Activated CD8-positive, alpha-beta memory T cell treated with anti-CD3 and anti-CD28 coated beads for 48 hours (primary cell): Measurements from ENCODE around the gene TMEM87A.
A peak's percentile ranks its signal among the peaks of the same experiment; 100 is the strongest.
"Not testable (repeated sequence)": the region's sequence is repeated elsewhere in the genome, so short reads cannot be mapped to it uniquely, and the experiment has no call there.

Source experiments
- DNase-seq, 3 experiments: peaks; one replicate each; pipeline ENCODE4 v3.0.0-alpha.2; 2020; ENCODE audit warnings: low read depth in 2 of 3, low spot score in 2 of 3

Gene TMEM87A

GRCh38 chr15:42270996-42271395 lies 2.2 kb downstream of the TMEM87A start:
- no peak for DNase-seq

DNA sequence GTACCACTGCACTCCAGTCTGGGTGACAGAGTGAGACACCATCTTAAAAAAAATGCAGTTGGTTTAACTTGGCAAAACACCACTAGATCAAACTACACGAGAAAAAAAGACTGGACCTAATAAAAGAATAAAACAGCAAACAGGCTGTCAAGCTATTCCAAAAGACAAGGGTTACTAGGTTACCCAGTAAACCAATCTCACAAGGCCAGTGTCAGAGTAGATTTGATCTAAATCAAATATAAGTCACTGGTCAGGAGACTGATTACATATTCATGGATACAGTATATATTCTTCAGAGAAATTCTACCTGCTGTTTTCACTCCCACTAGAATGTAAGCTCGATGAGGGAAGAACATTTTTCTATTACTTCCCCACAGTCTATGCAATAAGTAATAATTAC lies 2.7 kb downstream of the TMEM87A start:
- DNase-seq = no peak

- DNase-seq = no peak
Observed at GRCh38 chr15:42267286-42267685, 5.9 kb downstream of the TMEM87A start.

- DNase-seq = no peak
Observed at GRCh38 chr15:42264795-42265194, 8.4 kb downstream of the TMEM87A start.

GRCh38 chr15:42253300-42253699 lies 19.9 kb downstream of the TMEM87A start:
- DNase-seq = no peak

DNA sequence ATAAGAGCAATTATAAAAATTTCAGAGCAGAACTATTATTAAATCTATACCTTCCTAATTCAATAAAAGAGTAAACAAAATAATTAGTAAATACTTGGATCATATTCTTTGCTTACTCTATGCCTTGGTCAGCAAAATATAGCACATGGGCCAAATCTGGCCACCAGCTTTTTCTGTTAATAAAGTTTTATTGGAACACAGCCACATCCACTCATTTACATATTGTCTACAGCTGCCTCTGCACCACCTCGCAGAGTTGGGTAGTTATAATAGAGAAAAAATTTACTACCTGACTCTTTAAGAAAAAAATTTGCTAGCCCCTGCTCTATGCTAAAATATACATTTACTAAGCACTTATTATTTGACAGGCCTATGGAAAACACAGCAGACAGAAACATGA lies 32.4 kb downstream of the TMEM87A start:
- no peak for DNase-seq

DNA sequence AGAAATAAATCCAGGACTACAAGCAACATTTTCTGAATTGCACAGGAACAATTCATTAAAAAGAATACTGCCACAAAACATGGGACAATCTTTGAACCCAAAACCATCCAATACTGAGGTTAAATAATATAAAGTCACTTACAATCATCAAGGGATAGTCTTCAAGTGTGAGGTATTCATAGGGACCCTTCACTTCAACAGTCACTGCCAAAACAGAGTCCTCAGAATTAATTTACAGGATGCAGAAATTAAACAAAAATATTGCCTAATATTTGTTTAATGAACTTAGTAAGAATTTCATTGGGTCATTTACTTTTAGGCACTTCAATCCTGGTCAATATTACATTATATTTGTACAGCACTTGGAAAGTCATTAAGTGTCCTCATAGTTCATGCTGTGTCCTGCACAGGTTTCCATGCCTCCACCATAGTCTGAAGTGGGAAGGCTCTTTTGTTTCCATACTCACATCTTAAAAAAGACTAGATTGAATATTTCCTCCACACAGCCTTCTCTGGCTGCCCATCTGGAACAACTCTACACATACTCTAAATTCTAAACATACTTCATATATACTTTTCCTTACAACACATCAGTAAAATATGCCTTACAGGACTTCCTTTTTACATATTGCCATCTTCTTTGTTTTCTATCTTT lies 33.6 kb downstream of the TMEM87A start:
- no peak for DNase-seq

GRCh38 chr15:42233107-42233506 lies 40.1 kb downstream of the TMEM87A start:
- no peak for DNase-seq

- DNase-seq = no peak
Observed at GRCh38 chr15:42232606-42233005, 40.6 kb downstream of the TMEM87A start.

GRCh38 chr15:42231088-42231487 lies 42.1 kb downstream of the TMEM87A start:
- DNase-seq = no peak

DNA sequence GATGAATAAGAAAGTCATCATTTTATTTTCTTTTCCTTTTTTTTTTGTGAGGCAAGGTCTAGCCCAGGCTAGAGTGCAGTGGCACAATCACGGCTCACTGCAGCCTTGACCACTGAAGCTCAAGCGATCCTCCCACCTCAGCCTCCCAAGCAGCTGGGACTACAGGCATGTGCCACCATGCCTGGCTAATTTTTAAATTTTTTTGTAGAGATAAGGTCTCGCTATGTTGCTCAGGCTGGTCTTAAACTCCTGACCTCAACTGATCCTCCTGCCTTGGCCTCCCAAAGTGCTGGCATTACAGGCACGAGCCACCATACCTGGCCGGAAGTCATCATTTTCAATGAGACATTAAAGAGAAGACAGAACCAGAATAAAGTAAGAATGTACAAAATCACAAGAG lies 44.3 kb downstream of the TMEM87A start:
- not testable (repeated sequence) for DNase-seq

GRCh38 chr15:42228036-42228435 lies 45.2 kb downstream of the TMEM87A start:
- no peak for DNase-seq

- no peak for DNase-seq
Observed at GRCh38 chr15:42226648-42227047, 46.6 kb downstream of the TMEM87A start.

DNA sequence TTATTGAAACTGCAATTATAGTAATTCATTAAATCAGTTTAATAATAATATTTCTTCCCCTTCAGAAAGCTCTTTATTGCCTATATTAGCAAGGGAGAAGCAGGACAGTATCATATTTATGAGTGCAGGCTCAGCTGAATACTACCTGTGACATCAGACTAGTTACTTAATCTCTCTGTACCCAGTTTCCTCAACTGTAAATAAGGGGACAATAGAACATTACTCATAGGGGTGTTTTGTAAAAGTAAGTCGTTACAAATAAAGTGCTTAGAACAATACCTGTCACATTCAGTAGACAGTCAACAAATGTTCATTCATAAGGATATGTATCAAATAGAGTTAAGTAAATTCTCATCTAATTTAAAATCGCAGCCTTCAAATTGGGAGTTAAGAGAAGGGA lies 53.0 kb downstream of the TMEM87A start:
- DNase-seq = no peak

GRCh38 chr15:42218953-42219592 lies 54.2 kb downstream of the TMEM87A start:
- no peak for DNase-seq

- DNase-seq = no peak
Observed at GRCh38 chr15:42217568-42217967, 55.7 kb downstream of the TMEM87A start.

DNA sequence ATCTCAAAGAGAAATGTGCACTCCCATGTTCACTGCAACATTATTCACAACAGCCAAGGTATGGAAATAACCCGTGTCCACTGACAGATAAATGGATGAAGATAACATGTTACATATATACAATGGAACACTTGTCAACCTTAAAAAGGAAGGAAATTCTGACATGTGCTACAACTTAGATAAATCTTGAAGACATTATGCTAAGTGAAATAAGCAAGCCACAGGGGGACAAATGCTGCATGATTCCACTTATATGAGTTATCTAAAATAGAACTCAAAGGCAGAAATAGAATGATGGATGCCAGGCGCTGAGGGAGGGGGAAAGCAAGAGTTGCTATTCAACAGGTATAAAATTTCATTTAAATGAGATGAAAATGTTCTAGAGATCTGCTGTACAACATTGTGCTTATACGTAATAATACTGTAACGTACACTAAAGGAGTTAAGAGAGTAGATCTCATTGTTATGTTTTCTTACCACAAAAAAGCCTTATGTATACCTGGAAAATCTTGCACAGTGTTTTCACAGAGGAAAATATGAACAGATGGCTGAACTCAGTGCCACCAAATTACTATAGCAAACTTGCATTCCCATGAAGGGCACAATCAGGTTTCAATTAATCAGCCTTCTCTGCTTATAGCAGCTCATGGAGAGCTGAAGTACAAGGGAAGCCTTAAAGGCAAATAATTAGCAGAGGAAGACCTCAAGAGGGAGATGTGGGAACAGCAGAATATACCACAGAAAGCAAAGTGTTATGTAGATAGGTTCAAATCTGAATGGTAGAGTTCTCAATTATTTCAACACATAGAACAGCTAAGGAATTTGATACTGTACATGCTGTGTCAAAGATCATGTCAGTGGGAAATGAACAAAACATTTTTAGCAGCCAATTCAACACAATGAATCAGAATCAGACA lies 57.1 kb downstream of the TMEM87A start:
- DNase-seq = no peak

DNA sequence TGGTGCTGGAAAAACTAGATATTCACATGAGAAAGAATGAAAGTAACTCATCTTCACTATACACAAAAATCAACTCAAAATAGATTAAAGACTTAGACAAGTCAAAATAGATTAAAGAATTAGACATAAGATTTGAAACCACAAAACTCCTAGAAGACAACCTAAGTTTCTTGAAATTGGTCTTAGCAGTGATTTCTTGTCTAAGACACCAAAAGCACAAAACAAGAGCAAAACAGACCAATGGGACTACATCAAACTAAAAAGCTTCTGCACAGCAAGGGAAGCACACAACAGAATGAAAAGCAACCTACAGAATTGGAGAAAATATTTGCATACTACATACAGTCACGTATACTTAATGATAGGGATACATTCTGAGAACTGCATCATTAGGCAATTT lies 58.6 kb downstream of the TMEM87A start:
- DNase-seq = no peak

GRCh38 chr15:42213511-42213910 lies 59.7 kb downstream of the TMEM87A start:
- DNase-seq = no peak

GRCh38 chr15:42210696-42211095 lies 62.5 kb downstream of the TMEM87A start:
- DNase-seq = no peak

- DNase-seq = peak; percentile 43 to 64 (median 52)
Observed at GRCh38 chr15:42207674-42208579, 65.3 kb downstream of the TMEM87A start, which contains the start of gene VPS39. TSS of gene VPS39 (minus strand) at chr15:42208304. CDS start at chr15:42208153, 151 bp downstream.
